ENCODE measurements around the gene HAGH.

- TF ChIP-seq PBX2 (CRISPR knock-in tag; IDR thresholded peaks at IDR 0.05; ENCODE audit: low read depth) = no peak
- no peak for TF ChIP-seq PBX2 (tag; conservative IDR thresholded peaks at IDR 0.05; ENCODE audit: low read depth)
- no peak for TF ChIP-seq ZNF274 (IDR thresholded peaks at IDR 0.05; ENCODE audit: borderline replicate concordance, low read depth, low read length)
- TF ChIP-seq ZNF512 (tag; IDR thresholded peaks at IDR 0.05) = no peak
- no peak for TF ChIP-seq PATZ1 (CRISPR knock-in tag; IDR thresholded peaks at IDR 0.05; ENCODE audit: borderline replicate concordance)
- TF ChIP-seq CTCF (IDR thresholded peaks at IDR 0.05 in 2 of 3, conservative IDR thresholded peaks at IDR 0.05 in 1 of 3; ENCODE audit: insufficient read depth in 2 of 3, low read depth in 1 of 3, low read length in 3 of 3) = 0 out of 6 replicates have a peak, but pooled peaks of 1 of the 3 experiments have one; percentile 17
- no peak for TF ChIP-seq SP1 (CRISPR knock-in tag; IDR thresholded peaks at IDR 0.05)
- TF ChIP-seq ATF2 (CRISPR knock-in tag; IDR thresholded peaks at IDR 0.05) = no peak
- no peak for TF ChIP-seq TCF7 (IDR thresholded peaks at IDR 0.05; ENCODE audit: borderline replicate concordance)
- TF ChIP-seq SNAPC5 (CRISPR knock-in tag; IDR thresholded peaks at IDR 0.05) = no peak
- TF ChIP-seq ZNF12 (CRISPR knock-in tag; IDR thresholded peaks at IDR 0.05) = no peak
- TF ChIP-seq USF2 (CRISPR knock-in tag; IDR thresholded peaks at IDR 0.05) = no peak
- no peak for TF ChIP-seq HBP1 (CRISPR knock-in tag; IDR thresholded peaks at IDR 0.05)
Measured at GRCh38 chr16:1781758-1782407, 44.7 kb downstream of the HAGH start.

All from K562 (cell line).